ENCODE data around the gene SLC33A1.

DNA sequence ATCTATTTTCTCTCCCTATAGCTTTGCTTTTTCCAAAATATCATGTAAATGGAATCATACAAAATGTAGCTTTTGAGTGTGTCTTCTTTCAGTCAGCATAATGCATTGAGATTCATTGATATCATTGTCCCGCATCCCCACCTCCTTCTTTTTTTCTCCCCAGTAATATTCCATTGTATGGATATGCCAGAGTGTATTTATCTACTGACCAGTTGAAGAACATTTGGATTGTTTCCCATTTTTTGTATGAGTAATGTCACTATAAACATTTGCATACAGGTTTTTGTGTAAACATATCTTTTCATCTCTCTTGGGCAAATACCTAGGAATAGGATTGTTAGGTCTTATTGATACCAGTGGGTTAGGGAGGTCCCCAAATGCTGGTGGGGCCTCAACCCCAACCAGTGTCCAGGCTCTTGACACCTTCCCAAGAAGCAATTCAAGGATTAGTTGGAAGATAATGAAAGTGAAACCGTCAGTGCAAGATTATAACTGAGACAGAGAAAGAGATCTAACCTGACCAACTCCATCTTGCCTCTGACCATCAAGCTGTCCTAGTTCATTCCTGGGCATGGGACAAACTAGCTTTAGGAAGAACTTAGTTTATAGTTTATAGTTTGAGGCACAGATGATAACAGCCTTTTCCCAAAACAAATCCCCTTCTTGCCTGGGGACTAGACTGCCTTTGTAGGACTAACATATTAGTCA, 7.4 kb upstream of the SLC33A1 start:
- no peak for TF ChIP-seq BHLHE40 (IDR thresholded peaks at IDR 0.05; ENCODE audit: borderline replicate concordance)
- no peak for TF ChIP-seq FOXK2 (IDR thresholded peaks at IDR 0.05)
- no peak for TF ChIP-seq NFRKB (IDR thresholded peaks at IDR 0.05)
- no peak for TF ChIP-seq FOXA1 (IDR thresholded peaks at IDR 0.05)
- no peak for TF ChIP-seq SP1 (IDR thresholded peaks at IDR 0.05)
- no peak for TF ChIP-seq ARNT (IDR thresholded peaks at IDR 0.05)
- TF ChIP-seq FOXM1 (IDR thresholded peaks at IDR 0.05; ENCODE audit: borderline replicate concordance): no peak
- no peak for TF ChIP-seq LEF1 (IDR thresholded peaks at IDR 0.05; ENCODE audit: borderline replicate concordance)
- TF ChIP-seq TARDBP (IDR thresholded peaks at IDR 0.05): no peak
